SKM-1 (cell line): ENCODE measurements around the gene CSNK1D.

ENCODE experiments used
- DNase-seq: peaks from one replicate; lab custom pipeline; 2025; ENCODE audit not compliant: unreplicated experiment; lab: John Stamatoyannopoulos, UW

The CSNK1D gene

GRCh38 chr17:82311971-82312370 is 38.5 kb upstream of the CSNK1D start:
- no peak for DNase-seq

DNA sequence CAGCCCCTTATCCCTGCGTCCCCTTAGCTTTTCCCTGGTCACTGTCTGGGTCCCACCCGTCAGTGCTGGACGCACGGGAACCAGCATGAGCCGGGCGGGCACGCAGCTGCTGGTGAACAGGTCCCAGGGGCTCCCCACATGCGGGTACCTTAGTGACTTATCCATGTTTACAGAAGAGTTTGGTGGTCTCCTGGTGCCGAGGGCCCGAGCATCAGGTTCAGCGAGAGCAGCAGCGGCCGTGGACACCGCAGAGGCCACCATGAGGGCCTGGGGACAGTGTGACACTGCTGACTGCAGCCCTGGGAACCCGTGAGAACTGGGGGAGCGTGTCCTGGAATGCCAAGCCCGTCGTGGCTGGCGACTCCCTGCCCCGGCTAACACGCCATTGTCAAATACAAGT is 37.4 kb upstream of the CSNK1D start:
- DNase-seq = no peak

GRCh38 chr17:82309656-82310570 is 36.4 kb upstream of the CSNK1D start:
- DNase-seq = no peak

GRCh38 chr17:82305727-82306300 is 32.3 kb upstream of the CSNK1D start:
- DNase-seq = no peak

DNA sequence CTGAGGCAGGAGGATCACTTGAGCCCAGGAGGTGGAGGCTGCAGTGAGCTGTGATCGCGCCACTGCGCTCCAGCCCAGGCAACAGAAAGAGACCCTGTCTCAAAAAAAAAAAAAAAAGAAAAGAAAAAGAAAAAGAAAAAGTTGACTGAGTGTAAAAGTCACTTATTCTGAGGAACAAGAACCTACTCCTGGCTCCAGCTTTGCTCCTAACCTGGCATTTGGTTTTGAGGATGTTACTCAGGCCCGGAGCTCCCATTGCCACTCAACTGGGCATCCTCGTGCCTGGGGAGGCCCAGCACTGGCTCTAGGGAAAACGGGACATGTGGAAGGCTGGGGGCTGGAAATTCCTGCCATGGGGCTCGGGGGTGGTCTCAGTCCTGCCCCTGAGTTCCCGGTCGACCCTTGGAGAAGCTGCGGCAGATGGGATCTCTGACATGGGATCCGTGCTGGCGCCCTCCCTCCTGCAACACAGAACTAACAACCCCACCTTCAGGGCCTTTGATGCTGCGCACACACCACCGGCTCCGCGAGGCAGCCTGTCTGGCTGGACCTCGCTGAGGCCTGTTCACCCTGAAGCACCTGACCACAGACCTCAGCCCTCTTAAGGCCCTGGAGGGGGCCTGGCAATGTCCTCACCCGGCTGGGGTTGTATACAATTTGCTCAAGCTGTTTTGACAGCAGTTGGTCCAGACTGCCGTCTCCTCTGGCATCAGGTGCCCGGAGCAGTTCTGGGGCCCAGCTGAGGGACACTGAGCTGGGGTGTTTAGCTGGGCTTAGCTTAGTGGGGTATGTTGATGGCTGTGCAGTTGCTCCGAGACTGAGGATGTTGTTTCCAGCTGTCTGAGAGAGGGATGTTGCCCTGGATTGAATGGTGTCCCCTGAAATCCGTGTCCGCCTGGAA is 31.6 kb upstream of the CSNK1D start:
- DNase-seq = no peak

- no peak for DNase-seq
Observed at GRCh38 chr17:82303944-82304808, 30.7 kb upstream of the CSNK1D start.

- DNase-seq = no peak
Observed at GRCh38 chr17:82302991-82303943, 29.8 kb upstream of the CSNK1D start.

DNA sequence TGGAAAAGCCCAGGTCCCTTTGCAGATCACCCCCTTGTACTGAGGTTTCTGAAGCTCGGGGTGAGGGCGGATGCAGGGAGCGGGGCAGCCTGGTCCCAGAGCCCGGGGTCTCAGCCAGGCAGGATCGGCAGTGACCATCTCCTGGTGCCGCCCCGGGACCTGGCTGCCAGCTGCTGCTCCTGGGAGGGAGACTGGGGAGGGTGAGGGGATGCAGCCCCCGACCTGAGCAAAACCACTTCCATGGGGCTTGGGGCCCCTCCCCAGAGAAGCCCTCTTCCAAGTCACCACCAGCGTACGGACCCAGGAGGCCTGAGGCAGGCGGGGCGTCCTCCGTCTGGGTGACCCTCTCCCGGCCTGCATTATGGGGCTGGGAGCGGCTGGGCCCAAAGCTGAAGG is 29.1 kb upstream of the CSNK1D start:
- DNase-seq = no peak

- DNase-seq = no peak
Observed at GRCh38 chr17:82301916-82302567, 28.5 kb upstream of the CSNK1D start.

GRCh38 chr17:82301300-82301915 is 27.9 kb upstream of the CSNK1D start:
- DNase-seq = no peak

DNA sequence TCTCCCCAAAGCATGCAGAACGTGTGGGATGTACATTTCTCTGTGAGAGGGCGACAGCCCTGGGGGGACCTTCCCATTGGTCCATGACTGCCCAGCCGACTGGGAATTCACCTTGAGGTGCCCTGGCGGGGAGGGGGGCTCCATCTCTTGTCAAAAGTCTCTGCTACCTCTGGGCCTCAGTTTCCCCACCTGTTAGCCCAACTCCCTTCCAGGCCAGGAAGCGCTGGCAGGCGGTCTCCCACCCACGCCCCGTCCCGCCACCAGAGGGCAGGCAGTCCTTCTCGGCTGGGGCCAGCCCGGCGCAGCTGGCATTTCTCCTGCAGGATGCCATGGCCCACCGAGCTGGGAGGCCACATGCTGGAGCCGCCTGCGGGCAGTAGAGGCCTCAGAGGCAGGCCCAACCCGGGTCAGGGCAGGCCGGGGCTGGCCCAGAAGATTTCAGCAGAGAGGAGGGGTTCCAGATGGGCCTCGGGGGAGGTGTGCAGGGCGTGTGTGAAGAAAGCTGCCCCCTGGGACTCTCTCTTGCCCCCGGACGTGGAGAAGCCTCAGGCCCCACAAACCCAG is 27.3 kb upstream of the CSNK1D start:
- DNase-seq = no peak

DNA sequence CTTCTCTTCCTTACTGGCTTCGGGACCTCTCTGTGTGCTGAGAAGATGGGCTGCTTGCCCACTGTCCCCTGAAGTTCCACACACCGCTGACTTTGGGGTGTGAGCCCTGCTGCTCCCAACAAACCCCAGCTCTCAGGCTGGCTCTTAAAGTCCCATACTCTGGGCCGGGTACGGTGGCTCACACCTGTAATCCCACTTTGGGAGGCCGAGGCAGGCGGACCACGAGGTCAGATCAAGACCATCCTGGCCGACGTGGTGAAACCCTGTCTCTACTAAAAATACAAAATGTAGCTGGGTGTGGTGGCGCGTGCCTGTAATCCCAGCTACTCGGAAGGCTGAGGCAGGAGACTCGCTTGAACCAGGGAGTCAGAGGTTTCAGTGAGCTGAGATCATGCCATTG is 26.7 kb upstream of the CSNK1D start:
- DNase-seq = no peak

DNA sequence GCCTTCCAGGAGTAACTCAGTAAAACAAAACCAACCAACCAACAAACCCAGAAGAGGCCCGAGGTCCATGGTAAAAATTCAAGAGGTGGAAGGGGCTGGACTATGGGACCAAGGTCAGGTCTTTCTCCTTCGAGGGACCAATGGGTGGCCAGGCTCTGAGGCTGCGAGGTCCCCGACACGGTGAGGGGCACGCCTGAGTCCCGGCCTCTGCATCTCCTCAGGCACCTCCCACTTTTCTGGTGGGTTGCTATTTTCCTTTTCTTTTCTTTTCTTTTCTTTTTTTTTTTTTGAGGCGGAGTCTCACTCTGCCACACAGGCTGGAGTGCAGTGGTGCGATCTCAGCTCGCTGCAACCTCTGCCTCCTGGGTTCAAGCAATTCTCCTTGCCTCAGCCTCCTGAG is 26.0 kb upstream of the CSNK1D start:
- DNase-seq = no peak

DNA sequence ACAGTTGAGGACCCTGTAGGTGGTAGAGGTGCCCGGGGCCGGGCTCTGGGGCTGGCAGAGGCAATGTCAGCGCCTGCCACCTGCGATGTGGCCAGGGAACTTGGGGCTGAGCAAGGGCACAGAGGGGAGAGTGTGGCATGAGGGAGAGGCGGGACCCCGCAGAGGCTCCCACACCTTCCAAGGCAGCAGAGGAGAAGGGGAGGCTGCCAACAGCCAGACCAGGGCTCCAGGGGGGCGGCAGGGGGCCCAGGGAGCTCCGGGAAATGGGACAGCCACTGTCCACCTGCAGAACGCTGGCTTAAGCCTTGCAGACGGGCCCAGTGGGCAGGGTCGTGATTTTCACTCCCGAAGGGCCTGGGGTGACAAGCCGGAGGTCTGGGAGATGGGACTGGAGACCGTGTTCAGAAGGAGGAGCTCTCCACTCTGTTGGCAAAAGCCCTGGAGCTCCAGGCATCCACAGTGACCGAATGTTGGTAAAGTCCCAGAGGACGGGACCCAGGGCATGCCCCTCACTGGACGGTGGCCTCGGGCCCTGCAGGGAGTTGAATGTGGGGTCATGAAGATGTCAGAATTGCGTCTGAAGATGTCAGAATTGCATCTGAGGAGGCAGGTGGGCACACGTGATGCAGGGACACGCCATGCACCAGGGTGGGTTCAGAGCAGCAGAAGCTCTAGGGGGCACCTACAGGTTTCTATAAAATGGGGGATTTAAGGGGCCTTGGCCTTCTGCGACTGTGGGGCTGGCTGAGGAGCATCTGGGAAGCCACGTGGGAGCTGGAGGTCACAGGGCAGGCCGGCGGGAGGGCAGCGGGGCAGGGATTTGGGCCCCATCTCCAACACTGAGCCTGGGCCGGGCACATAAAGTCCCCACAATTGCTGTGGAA is 25.3 kb upstream of the CSNK1D start:
- DNase-seq = no peak

GRCh38 chr17:82297714-82298537 is 24.4 kb upstream of the CSNK1D start:
- peak; percentile 87 for DNase-seq

- peak; percentile 63 for DNase-seq
Observed at GRCh38 chr17:82297280-82297713, 23.8 kb upstream of the CSNK1D start.
